Activated CD8-positive, alpha-beta memory T cell treated with anti-CD3 and anti-CD28 coated beads, Interleukin-2, amount 50 U/mL, for 24 hours (primary cell): ENCODE measurements around the gene OR13J1.

ENCODE experiments used
- DNase-seq: peaks from one replicate; pipeline ENCODE4 v3.0.0-alpha.2; 2020; ENCODE audit errors: extremely low read depth

Gene OR13J1

DNA sequence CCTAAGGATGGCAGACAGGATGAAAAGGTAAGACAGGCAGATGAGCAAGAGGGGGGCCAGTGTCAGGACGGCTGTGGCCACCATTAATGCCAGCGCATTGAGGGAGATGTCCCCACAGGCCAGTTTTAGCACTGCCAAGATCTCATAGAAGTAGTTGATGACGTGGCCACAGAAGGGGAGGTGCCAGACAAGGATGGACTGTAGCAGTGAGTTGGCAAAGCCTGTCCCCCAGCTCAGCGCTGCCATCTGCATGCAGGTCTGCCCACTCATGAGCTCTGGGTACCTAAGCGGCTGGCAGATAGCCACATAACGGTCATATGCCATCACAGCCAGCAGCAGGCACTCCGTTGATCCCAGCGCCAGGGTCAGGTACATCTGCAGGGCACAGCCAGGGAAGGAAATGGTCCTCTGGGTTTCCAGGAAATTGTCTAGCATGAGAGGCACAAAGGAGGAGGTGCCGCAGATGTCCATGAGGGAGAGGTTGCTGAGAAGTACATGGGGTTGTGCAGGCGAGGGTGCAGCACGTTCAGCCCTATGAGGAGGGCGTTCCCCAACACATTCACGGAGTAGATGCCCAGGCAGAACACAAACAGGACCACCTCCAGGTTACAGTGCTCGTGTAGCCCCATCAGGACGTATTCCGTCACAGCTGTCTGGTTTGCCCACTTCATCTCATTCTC lies 10.8 kb downstream of the OR13J1 start:
- no peak for DNase-seq

DNA sequence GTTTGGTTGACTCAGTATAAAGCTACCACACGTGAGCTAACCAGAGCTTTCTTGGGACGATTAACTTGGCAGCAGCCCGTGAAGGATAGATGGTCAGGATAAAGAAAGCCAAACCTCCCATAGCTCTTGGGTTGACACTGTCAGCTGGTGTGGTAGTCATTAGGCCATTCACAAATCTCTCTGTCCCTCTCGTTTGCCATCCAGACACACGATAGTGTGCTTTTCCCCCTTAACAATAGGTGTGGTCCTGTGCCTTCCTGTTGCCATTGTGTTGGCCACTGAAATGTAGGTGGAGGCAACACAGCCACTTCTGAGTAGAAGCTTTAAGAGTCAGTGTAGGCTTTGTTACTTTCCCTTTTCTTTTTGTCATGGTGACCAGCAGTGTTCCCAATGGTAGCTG lies 11.7 kb downstream of the OR13J1 start:
- DNase-seq = no peak

DNA sequence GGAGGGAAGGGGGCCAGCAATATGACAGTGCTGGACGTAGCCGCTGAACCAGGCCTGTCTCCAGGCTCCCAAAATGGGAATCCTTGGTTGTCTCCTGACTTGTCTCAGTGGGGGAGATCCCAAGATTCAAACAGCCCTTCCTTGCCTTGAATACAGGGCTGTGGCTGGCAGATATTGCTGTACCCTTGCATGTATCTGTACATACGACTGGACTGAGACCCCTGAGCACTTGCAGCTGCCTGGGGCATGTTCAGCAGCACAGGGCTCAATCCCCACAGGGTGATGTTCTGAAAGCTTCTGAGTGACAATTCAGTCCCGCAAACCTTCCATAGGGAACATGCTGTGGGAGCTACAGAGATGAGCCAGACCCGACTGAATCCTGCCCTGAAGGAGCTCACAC lies 13.3 kb downstream of the OR13J1 start:
- DNase-seq = no peak

DNA sequence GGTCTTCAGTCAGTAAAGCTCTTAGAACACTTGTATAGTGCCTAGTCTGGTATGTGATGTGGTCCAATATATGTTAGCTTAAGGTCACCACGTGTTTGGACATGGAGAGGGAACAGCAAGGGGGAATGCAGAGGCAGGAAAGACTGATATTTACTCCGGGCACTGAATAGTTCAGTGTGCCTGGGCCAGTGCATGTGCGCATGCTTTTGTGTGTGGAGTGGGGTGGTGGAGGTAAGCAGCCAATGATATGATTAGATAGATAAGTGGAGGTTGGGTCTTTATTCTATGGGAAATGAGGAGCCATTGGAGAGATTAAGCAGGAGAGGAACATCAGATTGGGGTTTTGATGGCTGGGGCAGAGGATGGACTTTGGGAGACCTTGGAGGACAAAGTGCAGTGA lies 14.0 kb downstream of the OR13J1 start:
- no peak for DNase-seq

DNA sequence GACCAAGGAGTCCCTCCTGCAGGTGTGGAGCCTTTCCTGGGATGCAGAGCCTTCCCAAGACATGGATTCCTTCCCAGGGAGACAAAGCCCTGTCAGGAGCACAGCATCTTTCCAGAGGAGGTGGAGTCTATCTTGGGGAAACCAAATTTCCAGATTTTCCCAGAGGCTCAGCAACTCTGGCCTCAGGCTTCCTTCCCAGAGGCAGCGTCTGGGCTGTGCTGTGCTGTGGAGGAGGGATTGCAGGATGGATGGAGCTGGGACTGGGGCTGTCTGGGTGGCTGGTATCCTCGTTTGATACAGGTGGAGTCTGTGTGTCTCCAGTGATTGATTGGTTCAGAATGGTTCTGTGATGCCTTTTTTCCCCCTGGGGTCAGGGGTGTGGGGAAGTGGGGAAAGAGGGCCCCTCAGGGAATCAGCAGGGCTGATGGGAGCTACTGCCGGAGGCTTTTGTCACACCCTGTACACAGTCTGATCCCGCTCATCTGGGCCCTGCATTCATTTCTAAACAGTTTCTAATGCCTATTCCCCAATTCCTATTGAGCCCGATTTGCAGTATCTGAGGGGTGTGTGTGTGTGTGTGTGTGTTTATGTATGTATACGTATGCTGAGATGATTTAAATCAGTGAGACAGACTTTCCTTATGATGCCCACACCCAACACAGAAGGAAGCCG lies 16.0 kb downstream of the OR13J1 start:
- DNase-seq = no peak

DNA sequence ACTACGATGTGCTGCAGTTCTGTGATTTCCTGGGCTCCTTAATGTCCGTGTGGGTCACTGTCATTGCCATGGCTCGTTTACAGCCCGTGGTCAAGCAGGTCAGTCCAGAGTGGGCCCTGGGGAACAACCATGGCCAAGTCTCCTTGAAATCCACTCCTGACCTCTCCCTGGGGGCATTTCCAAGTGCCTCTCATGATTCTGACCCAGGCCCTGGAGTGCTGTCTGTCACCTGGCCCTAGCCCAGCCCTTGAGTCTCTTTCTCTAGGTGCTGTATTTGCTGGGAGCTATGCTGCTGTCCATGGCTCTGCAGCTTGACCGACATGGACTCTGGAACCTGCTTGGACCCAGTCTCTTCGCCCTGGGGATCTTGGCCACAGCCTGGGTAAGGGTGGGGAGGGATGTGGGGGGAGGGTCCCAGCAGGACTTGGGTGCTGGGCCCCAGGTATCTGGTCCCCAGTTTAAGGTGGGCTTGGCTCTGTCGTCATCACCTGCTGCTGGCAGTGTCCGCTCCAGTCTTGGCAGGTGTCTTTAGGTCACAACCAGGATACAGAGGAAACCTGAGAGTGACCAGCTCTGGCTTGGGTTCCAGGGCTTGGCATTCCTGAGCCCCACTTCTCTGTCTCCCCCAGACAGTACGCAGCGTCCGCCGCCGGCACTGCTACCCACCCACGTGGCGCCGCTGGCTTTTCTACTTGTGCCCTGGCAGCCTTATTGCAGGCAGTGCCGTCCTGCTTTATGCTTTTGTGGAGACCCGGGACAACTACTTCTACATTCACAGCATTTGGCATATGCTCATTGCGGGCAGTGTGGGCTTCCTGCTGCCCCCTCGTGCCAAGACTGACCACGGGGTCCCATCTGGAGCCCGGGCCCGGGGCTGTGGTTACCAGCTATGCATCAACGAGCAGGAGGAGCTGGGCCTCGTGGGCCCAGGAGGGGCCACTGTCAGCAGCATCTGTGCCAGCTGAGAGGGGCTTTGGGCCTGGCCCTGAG lies 17.0 kb downstream of the OR13J1 start:
- no peak for DNase-seq

DNA sequence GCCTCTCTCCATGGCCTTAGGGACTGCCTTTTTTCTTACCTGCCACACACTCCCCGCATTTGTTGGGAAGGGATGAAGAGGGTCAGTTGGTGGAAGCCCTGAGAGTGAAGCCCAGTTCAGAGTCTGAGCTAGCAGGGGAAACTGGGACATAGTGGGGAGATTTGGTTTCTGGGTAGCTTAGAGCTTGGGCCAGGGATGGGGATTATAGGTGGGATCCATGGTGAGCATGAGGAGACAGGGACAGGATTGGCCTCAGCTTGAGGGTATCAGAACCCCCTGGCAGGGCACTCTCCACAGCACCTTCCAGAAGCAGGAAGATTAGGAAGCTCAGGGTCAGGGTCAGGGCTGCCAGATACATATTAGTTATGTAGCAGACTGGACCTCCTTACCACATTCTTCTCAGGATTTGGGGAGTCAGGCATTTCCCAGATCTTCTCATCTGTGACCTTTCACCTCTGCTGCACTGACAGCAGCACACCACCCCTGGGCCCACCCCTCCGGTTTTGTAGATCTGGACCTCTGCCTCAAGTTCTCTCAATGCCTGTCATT lies 17.9 kb downstream of the OR13J1 start:
- no peak for DNase-seq

DNA sequence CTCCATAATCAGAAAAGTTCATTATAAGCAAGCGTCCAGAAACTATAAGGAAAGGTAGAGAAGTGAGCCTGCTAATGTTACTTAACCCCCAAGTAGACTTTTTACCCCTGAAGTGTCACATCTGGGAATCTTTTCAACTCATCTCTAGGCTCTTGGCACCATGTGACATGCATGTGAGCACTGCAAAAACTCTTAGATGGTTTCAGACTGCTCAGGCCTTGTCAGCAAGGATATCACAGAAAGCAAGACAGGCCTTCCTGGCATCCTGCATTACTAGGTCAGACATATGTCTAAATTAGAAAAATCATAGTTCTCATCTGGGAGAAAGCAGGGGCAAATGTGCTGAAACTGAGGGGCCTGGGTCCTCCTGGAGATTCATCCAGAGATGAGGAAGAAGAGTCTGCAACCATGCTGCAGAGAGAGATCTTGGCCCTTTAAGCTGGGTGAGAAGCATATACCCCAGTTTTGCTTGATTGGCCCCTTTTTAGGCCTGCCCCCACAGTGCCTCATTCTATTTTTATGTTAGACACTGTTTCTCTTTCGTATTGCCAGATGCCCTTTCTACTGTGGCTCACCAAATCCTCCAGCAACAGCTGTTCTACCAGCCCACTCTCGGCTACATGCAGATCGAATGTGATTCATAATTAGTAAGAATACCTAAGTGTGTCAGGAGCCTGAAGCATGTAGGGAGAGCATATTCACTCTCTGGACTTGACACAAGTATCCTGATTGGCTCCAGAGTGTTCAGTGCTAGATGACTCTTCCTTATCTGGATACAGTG lies 22.2 kb downstream of the OR13J1 start:
- no peak for DNase-seq

DNA sequence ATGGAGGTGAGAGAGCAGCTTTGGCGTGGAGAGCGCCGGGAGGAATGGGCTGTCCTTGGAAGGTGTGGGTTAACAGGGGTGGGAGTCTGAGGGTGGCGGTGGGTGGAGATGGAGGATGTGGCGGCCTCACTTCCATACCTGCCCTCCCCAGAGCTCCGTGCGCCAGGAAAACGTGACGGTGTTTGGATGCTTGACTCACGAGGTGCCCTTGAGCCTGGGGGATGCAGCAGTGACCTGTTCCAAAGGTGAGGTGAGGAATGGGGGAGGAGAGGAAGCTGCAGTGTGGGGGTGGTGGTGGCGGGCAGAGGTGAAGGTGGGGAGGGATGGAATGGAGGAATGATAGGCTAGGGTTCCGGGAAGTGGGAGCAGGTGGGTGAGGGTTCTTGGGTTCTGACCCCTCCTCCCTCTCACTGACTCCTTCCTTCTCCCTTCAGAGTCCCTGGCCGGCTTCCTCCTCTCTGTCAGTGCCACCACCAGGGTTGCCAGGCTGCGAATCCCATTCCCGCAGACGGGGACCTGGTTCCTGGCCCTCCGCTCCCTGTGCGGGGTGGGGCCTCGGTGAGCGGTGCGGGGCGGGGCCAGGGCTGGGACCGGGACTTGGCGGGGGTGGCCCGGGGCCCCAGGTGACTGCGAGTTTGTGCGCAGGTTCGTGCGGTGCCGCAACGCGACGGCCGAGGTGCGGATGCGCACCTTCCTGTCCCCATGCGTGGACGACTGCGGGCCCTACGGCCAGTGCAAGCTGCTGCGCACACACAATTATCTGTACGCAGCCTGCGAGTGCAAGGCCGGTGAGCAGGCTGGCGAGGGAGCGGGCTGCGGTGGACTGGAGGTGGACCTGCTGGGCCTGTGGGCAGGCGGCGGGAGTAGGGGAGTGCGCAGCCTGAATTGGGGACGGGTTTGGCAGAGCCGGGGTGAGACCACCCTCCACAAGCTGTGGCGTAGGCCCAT lies 24.1 kb downstream of the OR13J1 start:
- no peak for DNase-seq

DNA sequence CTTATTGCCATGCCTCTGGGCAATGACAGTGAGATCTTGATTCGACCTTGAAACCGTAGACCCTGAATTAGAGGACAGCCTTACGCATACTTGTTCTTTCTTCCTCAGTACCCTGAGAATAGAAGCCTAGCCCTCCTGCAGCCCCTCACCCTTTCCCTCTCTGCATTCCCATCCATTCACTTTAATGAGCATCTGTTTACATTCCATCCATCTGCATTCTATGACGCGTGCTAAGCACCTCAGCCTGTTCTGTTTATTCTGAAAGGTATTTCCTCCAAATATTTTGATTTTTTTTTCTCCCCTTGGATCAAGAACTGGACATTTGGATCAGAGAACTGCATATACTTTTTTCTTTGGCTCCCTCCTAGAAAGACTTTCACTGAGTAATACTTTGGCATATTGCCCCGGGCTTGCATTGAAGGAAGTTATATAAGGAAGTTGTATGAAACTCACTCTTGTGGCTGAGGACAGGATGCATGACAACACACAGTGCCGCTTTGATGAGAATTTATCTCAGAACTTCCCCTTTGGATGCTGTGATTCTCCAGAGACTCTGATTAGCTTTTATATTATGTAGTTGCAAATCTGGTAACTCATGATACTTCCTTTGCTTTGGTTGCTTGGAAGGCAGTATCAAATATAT lies 25.5 kb downstream of the OR13J1 start:
- DNase-seq = no peak

DNA sequence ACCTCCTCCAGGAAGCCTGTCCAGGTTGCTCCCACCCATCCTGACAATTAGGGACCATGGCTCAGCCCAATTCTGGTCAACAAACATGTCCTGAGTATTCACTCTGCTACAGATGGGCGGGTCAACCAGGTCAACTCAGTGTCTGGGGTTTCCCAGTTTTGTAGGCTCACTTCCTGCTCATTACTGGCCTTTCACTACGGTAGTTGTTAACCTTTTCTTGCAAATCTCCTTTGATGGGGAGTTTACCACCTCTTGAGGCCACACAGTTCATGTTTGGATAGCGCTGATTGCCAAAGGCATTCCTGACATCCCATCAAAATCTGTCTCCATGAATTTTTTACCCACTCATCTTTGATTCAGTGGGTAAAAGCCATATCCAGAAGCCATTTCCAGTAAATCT lies 27.4 kb downstream of the OR13J1 start:
- no peak for DNase-seq

DNA sequence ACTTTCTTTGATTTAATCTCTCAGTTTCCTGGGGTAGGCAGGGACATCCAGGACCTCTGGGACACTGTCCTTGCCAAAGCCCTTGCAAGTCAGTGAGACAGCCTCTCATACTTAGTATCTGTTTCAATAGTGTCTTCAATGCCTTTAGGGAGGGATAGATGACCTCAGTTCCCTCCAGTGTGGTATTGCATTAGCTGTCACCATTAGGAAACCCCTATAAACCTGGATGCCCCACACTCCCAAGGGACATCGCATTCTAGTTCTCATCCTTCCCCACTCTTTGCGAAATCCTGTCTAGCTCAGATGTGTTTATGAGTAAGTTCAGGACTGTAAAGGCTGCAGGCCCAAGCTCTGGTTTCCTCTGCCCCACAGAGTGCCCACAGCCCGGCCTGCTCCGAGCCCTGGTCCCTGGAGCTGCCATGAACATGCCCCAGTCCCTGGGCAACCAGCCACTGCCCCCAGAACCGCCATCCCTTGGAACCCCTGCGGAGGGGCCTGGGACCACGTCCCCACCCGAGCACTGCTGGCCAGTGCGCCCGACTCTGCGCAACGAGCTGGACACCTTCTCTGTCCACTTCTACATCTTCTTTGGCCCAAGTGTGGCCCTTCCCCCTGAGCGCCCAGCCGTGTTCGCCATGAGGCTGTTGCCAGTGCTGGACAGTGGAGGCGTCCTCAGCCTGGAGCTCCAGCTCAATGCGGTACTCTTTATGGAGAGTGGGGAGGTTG lies 28.0 kb downstream of the OR13J1 start:
- DNase-seq = no peak

DNA sequence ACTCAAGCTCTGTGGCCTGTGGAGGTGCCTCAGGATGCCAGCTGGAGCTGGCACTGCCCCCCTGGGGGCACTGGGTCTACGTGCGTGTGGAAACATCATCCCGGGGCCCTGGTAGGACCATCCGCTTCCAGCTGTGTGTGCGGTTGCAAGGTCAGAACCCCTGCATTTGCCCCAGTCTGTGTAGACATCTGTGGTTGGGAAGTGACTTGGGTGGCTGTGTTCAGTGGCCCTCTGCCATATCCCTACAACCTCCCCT lies 28.6 kb downstream of the OR13J1 start:
- no peak for DNase-seq

DNA sequence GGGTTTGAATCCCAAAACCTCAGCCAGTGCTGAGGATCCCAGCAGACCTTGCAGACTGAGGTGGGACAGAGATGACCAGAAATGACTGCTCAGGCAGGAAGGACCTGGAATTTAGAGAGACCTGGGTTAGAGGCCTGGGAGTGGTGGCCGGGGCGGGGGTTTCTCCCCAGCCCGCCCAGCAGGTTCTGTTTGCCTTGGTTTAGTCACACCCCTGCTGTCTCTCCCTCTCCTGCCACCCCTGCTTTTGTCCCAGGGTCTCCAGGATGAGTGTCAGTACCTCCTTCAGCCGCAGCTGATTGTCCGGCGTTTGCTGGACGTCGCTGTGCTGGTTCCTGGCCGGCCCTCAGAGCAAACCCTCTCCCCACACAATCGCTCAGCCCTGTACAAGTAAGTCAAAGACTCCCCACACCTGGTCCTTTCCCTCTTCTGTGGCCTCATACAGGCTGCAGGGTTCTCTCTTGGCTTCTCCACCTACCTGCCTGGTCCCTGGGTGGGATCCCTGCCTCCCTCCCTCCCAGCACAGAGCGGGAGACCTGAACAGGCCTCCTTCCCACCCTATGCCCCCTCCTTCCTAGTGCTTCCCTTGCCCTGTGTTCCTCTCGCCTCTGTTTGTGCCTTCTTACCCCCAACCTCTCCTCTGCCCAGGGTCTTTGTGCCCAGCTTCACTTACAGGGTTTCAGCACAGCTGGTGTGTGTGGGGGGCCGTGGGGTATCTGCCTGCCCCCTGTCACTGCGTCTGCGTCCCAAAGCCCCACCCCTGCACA lies 29.1 kb downstream of the OR13J1 start:
- no peak for DNase-seq

DNA sequence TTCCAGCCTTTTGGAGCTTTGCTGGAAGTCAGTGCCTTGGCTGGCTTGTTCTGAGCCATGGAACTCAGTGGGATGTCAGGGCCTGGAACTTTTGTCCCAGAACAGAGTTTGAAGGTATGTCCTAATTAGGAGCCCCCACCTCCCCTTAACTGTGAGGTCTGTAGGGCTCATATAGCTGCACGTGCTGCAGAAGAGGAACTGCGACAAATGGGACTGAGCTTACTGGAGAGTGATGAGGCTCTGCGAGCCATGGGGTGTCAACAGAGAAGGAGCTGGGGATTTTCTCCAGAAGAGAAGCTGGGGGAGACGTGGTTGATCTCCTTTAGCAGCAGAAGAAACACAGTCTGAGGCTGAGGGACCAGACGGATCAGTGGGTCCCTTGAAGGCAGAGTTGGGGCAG lies 30.3 kb downstream of the OR13J1 start:
- no peak for DNase-seq

DNA sequence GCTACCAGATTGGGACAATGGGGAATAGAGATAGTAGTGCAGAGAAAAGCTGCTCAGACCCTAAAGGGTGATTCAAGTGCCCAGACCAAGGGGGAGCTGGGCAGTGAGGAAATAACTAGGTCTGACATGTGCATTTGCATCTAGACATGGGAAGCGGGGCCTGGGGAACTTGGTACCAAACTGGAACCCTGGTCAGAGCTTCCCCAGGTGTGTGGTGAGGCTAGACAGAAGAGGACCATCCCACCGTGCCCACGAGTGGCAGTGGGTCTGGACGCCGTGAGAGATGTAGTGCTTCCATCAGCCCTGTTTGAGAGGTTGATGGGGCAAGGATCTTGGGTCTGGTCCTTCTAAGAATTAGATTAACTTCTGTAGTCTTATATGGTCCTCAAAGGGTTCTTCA lies 33.6 kb downstream of the OR13J1 start:
- no peak for DNase-seq

DNA sequence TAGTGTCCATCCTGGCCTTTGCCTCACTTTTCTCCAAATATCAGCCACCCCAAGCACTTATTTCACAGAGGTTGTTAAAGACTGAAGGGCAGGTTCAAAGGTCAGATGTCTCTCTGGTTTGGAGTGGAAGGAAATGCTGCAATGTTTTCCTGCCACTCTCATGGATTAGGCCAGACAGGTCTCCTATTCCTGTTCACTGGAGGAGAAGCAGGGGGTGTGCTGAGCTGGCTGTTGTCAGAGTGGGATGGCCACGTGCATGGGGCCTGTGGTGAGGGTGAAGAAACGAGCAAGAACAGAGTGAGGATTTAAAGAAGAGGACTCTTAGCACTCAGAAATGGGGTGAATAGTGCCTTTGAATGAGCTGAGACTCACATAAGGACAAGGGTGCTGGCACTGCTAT lies 34.4 kb downstream of the OR13J1 start:
- no peak for DNase-seq

DNA sequence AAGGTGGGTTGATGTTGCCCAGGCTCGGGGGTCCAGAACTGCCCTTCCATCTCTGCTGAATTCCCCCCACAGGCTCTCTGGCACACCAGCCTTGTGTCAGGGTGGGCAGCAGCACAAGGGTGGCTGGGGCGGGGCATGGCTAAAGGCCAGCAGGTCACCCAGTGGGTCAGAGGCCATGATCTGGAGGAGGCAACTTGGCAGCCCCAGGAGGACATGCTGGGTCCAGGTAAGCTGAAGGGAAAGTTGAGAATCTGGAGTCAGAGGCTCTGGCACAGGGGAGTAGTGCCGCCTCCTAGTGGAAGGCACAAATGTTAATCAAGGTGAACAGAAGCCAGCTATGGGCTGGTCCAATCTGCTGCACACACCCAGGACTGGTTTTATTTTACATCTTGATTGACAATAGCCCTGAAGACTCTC lies 35.0 kb downstream of the OR13J1 start:
- no peak for DNase-seq
